HG02763 (cell line): ENCODE data around the gene DNAI7.

Source experiments
- ATAC-seq: cut with Tn5 transposase; IDR thresholded peaks from one replicate; pipeline ENCODE4 v1.9.1; 2021; ENCODE audit warnings: mild to moderate bottlenecking, moderate library complexity; ENCODE audit not compliant: unreplicated experiment

The DNAI7 gene

GRCh38 chr12:25102402-25102801 is 92.6 kb downstream of the DNAI7 start:
- ATAC-seq: no peak

- no peak for ATAC-seq
Observed at GRCh38 chr12:25101092-25101445, 93.9 kb downstream of the DNAI7 start.

- no peak for ATAC-seq
Observed at GRCh38 chr12:25100194-25101091, 94.5 kb downstream of the DNAI7 start.

DNA sequence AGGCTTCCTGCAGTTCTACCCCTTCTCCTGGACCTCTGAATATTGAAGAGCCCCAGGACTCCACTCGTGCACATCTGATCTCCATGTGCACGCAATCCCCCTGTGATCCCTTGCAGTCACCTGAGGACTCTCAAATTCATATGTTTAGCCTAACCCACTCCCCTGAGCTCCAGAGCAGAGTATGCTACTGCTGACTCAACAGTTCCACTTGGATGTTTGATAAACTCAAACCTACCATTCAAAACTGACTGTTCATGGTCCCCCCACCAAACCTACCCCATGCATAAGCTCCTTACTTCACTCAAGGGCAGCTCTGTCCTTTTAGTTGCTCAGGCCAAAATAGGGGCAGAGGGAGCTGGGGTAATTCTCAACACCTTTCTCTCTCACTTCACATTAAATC is 96.0 kb downstream of the DNAI7 start:
- ATAC-seq: no peak

DNA sequence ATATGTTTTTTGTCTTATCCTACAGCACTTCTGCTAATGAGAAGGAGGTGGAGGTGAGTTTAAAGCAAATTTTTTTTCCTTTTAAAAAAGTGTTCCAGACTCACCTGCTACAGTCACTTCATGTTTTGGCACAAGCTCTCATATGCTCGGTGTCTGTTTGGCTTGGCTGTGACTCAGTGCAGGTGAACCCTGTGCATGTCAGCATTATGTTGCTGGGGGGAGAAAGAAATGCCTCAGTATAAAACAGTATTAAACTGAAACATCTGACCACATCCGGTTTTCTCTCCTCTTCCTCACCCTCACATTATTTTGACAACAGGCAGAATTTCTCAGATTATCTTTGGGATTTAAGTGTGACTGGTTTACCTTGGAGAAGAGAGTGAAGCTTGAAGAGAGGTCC is 105.2 kb downstream of the DNAI7 start:
- no peak for ATAC-seq

DNA sequence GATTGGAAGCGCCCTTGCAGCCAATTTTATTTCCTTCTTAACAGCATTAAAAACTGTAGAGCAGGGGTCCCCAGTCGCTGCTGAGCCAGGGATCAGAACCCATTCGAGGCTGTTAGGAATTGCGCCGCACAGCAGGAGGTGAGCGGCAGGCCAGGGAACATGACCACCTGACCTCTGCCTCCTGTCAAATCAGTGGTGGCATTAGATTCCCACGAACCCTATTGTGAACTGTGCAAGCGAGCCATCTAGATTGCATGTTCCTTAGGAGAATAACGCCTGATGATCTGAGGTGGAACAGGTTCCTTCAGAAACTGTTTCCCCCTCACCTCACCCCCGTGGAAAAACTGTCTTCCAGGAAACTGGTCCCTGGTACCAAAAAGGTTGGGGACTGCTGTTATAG is 107.4 kb downstream of the DNAI7 start:
- no peak for ATAC-seq

DNA sequence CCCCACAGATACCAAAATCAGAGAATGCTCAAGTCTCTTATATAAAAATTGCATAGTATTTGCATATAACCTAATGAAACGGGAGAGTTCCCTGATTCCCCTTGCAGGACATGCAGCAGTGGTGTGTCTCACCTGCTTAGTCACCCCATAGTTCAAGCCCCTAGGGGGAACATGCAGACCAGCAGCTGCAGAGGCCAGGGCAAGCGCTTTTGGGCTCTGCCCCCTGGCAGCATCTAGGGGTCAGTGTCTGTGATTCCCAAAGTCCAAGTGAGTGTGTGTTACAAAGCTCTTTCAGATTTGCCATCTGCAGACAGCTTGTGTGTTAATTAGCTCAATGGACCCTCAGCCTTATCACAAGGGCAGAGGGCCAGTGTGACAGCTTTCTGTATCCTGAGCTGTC is 110.1 kb downstream of the DNAI7 start:
- no peak for ATAC-seq

DNA sequence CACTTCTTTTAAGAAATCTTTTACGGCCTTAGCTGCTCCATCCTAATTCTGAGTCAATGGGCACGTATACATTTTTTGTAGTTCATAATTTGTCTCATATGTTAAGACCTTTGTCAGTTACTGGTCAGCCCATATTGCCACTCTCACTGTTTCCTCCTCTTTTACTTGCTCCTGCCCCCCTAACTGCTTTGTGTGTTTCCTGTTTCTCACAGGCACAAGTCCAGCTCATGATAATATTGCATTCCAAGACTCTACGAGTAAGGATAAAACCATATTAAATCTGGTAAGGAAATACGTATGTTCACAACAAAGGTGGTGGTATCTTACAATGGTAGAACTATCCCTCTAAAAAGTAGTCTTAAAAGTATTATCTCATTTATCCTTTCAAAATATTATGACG is 111.7 kb downstream of the DNAI7 start:
- ATAC-seq: no peak

- no peak for ATAC-seq
Observed at GRCh38 chr12:25082628-25083027, 112.3 kb downstream of the DNAI7 start.

GRCh38 chr12:25079393-25079792 is 115.6 kb downstream of the DNAI7 start:
- ATAC-seq: no peak

GRCh38 chr12:25074954-25075353 is 120.0 kb downstream of the DNAI7 start:
- peak; percentile 68 for ATAC-seq

DNA sequence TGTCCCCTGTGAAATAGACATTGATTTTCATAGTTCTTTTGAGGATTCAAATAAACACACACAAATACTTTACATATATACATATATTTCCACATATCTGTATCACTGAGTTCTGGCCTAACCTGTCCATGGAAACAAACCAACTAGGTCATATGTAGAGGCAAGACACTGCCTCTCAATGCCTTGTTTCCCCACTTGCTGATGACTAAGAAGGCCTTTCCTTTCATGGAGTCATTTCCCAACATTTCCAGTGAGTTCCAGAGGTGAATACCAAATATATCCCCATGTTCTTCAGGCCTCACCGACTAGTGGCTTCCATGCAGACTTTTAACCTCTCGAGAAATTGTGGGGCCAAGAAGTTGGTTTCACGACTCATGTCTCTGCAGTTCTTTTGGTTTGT is 120.8 kb downstream of the DNAI7 start:
- no peak for ATAC-seq

DNA sequence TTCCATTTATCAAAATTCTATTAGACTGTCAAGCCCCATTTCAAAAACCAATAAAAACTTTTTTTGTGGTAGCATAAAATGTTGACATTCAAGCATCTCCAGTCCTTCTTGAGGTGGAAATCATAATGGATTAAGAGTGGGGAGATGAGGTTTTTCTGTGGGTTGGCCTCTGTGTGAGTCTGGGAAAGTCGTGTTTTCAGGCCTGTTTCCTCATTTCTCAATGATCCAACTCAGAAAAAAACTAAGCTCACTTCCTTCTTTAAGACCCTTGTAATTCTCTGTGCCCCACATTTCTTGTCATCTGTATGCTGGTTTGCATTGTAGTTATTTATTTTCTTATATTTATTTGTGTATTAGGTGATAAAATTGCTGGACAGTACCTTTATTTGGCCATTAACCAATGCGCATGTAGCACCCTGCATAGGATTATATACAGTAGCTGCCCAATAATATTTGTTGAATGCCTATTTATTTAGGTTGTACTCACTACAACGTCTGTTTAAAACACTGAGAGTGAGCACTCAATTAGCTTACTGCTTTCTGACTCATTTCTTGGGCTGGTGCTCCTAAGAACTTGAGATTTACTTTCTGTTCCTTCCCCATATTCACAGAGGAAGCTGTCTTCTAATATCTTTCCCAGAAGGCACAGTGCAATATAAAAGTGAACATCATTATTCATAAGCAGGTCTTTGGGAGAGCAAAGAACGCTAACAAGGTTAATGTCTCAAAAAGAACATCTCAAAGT is 121.9 kb downstream of the DNAI7 start:
- no peak for ATAC-seq

DNA sequence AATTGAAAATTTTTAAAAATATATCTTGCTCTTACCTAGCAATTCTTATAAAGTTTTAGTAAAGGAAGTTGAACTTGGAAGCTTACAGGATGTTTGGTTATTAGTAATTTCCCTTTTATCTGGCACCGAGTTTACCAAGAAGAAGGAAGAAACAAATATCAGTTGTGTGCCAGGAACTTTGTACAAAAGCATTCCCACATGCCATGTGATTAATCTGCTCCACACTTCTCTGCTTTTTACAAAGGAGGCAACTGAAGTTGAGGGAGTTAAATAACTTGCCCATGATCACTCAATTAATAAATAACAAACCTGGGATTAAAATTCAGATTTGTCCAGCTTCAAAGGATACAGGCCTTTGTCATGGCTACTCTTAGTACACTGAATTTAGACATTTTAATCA is 123.6 kb downstream of the DNAI7 start:
- ATAC-seq: no peak

DNA sequence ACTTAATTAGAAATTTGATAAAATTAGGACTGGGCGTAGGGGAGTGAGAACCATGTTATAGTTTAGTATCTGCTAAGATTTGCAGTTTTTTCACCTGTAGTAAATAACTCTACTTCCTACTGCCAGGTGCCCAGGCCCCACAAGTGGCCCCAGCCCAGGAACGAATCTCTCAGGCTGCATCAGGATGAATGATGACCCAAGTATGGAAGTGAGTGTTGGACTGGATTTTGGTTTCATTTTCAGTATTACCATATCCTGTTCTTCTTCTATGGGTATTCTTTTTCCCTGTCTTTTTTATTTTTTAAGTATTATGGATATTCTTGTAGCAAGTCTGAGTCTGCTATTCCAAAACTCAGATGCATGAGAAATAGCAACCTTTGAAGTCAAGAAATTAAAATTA is 125.7 kb downstream of the DNAI7 start:
- no peak for ATAC-seq

GRCh38 chr12:25065035-25065434 is 129.9 kb downstream of the DNAI7 start:
- no peak for ATAC-seq

DNA sequence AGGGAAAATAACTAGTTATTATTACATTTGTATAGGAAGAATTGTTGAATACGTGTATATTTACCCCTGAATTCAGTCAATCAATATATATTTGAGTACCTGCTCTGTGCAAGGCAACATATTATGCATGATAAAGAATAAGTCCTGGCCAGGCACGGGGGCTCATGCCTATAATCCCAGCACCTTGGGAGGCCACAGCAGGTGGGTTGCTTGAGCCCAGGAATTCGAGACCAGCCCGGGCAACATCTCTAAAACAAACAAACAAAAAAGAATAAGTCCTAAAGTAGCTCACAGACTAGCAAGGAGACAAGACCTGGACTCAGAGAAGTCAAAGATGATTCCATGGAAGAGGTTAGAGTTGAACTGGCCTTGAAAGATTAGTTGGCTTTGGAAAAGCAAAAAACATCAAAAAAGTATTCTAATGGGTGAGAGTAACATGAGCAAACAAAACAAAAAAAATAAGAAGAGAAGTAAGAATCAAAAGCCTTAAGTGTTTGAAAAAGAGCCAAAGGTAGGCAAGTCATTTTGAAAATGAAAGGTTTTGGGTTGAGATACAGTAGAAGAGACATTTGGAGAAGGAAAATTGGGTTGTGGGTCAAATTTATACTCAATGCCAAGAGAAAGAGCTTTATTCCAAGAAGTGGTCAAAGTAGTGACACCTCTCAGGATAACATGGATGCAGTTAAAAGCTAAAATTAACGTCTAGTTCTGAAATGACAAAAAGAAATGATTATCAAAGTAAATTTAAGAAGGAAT is 130.9 kb downstream of the DNAI7 start:
- ATAC-seq: no peak

GRCh38 chr12:25058658-25059058 is 136.3 kb downstream of the DNAI7 start:
- ATAC-seq: peak; percentile 47
